Measurements from ENCODE around the gene RSBN1L. TPM values are rescaled to one million over a fixed set of nuclear protein-coding genes. Genes with fewer than 3 reads are reported as not detected.
"Not testable (repeated sequence)": the region's sequence is repeated elsewhere in the genome, so short reads cannot be mapped to it uniquely, and the experiment has no call there.

RSBN1L gene
- total and polyA plus RNA-seq, 11 donors = 4.0 to 12.1 (median 9.0) TPM

GRCh38 chr7:77702513-77702912 lies 6.3 kb downstream of the RSBN1L start:
- ATAC-seq (no peak), DNase-seq (no peak)
- WGBS, 4 donors = 33 to 76% (median 66%) methylated on average over 2 of the region's 2 CpGs
- Histone ChIP-seq H3K27me3 (no peaks in the 10 kb centered on the region), H3K4me3 (no peak overlapping the region), H3K27ac (peak overlapping the region in 1 of 12 donors; percentile 30), H3K36me3 (peaks cover 0 to 12% (median 10%) of the 10 kb centered on the region in 9 donors), H3K9me3 (no peaks in the 10 kb centered on the region), H3K4me1 (peaks cover 0 to 49% (median 32%) of the 10 kb centered on the region in 12 donors)
- TF ChIP-seq CTCF (IDR thresholded peaks at IDR 0.05) = no peak
- no peak for TF ChIP-seq POLR2A (IDR thresholded peaks at IDR 0.05)
- intact Hi-C loops (cut with DNase I) = loop anchor here in 1 of 10 donors (5.0 kb wide), 1 partner anchor 50 kb away; no protein-coding TSS in a partner anchor

GRCh38 chr7:77702968-77703472 lies 6.8 kb downstream of the RSBN1L start:
- WGBS, 4 donors = 79 to 89% (median 83%) methylated on average over 3 of the region's 3 CpGs
- no peak for ATAC-seq
- H3K4me3 ChIP-seq = no peak overlapping the region
- H3K27me3 ChIP-seq = no peaks in the 10 kb centered on the region
- no peak for DNase-seq
- intact Hi-C loops (cut with DNase I) = loop anchor here in 1 of 10 donors (5.0 kb wide), 1 partner anchor 49 kb away; no protein-coding TSS in a partner anchor
- peak overlapping the region in 1 of 12 donors; percentile 30 for H3K27ac ChIP-seq
- TF ChIP-seq POLR2A (IDR thresholded peaks at IDR 0.05) (no peak), CTCF (IDR thresholded peaks at IDR 0.05) (no peak)
- H3K9me3 ChIP-seq = no peaks in the 10 kb centered on the region
- peaks cover 0 to 46% (median 29%) of the 10 kb centered on the region in 12 donors for H3K4me1 ChIP-seq
- H3K36me3 ChIP-seq = peaks cover 0 to 13% (median 10%) of the 10 kb centered on the region in 9 donors

GRCh38 chr7:77703669-77704068 lies 7.4 kb downstream of the RSBN1L start:
- intact Hi-C loops (cut with DNase I) = loop anchor here in 1 of 10 donors (5.0 kb wide), 1 partner anchor 49 kb away; no protein-coding TSS in a partner anchor
- Histone ChIP-seq H3K4me1 (peaks cover 0 to 40% (median 25%) of the 10 kb centered on the region in 12 donors), H3K36me3 (peaks cover 0 to 13% (median 10%) of the 10 kb centered on the region in 9 donors)
- not testable (repeated sequence) for H3K27ac ChIP-seq, H3K9me3 ChIP-seq, ATAC-seq, DNase-seq, H3K27me3 ChIP-seq, H3K4me3 ChIP-seq
- 87 to 95% (median 92%) methylated on average over 9 of the region's 9 CpGs for WGBS, 4 donors

- Histone ChIP-seq H3K4me3 (no peak overlapping the region), H3K9me3 (no peaks in the 10 kb centered on the region), H3K27ac (no peak overlapping the region), H3K4me1 (peaks cover 0 to 22% (median 9%) of the 10 kb centered on the region in 12 donors), H3K36me3 (peaks cover 0 to 32% (median 10%) of the 10 kb centered on the region in 9 donors), H3K27me3 (no peaks in the 10 kb centered on the region)
- DNase-seq (no peak), ATAC-seq (no peak)
- WGBS, 4 donors = 88 to 95% (median 93%) methylated on average over 1 of the region's 1 CpG
- TF ChIP-seq CTCF (IDR thresholded peaks at IDR 0.05) (no peak), POLR2A (IDR thresholded peaks at IDR 0.05) (no peak)
- intact Hi-C loops (cut with DNase I) = no loop called here
Measured at GRCh38 chr7:77707504-77707992, 11.3 kb downstream of the RSBN1L start.
